DOHH2 (cell line): ENCODE data around the gene COL17A1.

ENCODE experiments used
- EZH2phosphoT487 ChIP-seq: fragments of 200-600 bp; sonication (generic); IDR thresholded peaks from 2 replicates; pipeline ENCODE4 v1.6.1; 2017; ENCODE audit warnings: borderline replicate concordance, mild to moderate bottlenecking, antibody characterized with exemption, low read length, moderate library complexity, mixed read lengths
- TF ChIP-seq, protein P1 (sequence below): fragments of 200-600 bp; sonication (generic); IDR thresholded peaks from one replicate; pipeline ENCODE4 v1.5.1; 2014; ENCODE audit warnings: antibody characterized with exemption, mild to moderate bottlenecking, low read depth, low read length; ENCODE audit not compliant: poor library complexity, severe bottlenecking

DNA sequence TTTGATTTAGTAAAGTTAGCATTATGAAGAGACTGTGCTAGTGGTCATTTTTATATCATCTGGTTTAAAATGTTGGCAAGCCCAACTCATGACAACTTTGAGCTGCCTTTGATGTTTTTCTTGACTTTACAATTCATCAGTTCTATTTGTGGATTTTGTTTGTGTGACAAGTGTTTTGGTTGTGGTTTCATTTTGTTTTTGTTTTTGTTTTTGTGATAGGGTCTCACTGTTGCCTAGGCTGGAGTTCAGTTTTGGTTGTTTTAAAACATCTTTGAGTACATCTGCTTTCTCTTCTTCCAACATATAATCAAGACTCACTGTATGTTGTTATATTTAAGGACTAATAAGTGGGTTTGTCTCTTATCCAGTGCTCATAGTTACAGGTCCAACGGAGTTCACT is 18.7 kb upstream of the COL17A1 start:
- TF ChIP-seq, protein P1, sequence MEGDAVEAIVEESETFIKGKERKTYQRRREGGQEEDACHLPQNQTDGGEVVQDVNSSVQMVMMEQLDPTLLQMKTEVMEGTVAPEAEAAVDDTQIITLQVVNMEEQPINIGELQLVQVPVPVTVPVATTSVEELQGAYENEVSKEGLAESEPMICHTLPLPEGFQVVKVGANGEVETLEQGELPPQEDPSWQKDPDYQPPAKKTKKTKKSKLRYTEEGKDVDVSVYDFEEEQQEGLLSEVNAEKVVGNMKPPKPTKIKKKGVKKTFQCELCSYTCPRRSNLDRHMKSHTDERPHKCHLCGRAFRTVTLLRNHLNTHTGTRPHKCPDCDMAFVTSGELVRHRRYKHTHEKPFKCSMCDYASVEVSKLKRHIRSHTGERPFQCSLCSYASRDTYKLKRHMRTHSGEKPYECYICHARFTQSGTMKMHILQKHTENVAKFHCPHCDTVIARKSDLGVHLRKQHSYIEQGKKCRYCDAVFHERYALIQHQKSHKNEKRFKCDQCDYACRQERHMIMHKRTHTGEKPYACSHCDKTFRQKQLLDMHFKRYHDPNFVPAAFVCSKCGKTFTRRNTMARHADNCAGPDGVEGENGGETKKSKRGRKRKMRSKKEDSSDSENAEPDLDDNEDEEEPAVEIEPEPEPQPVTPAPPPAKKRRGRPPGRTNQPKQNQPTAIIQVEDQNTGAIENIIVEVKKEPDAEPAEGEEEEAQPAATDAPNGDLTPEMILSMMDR = no peak
- no peak for TF ChIP-seq EZH2phosphoT487
